Neural cell (in vitro differentiated cells): ENCODE results near the gene ZNF771. TPM values are rescaled to one million over a fixed set of nuclear protein-coding genes. Genes with fewer than 3 reads are reported as not detected.

Experiments used
- H2AFZ ChIP-seq: fragments of 200-600, 300-800 bp; sonication (generic), shearing (Covaris generic); 2 replicates; pipeline ENCODE4 v1.6.0; 2014; ENCODE audit warnings: low read depth, mild to moderate bottlenecking, antibody characterized with exemption, low read length, moderate library complexity
- H3F3A ChIP-seq: fragments of 200-600 bp; shearing (Covaris generic); 2 replicates; pipeline ENCODE4 v1.6.1; 2016; ENCODE audit warnings: mild to moderate bottlenecking, moderate library complexity, mixed read lengths, antibody characterized with exemption, low read length; ENCODE audit not compliant: insufficient read depth, poor library complexity, severe bottlenecking
- H3K27ac ChIP-seq: fragments of 200-600, 300-800 bp; sonication (generic), shearing (Covaris generic); 2 replicates; pipeline ENCODE4 v1.5.1; 2014; ENCODE audit warnings: mild to moderate bottlenecking, low read length, moderate library complexity
- H3K27me3 ChIP-seq: fragments of 300-800, 200-600 bp; sonication (generic), shearing (Covaris generic); 2 replicates; pipeline ENCODE4 v1.6.0; 2014; ENCODE audit warnings: mild to moderate bottlenecking, low read depth, low read length, moderate library complexity; ENCODE audit not compliant: insufficient read depth
- H3K36me3 ChIP-seq: fragments of 300-800, 200-600 bp; sonication (generic), shearing (Covaris generic); 2 replicates; pipeline ENCODE4 v1.5.1; 2014; ENCODE audit warnings: mild to moderate bottlenecking, antibody characterized with exemption, low read length, moderate library complexity; ENCODE audit not compliant: insufficient read depth
- H3K4me2 ChIP-seq: fragments of 300-800, 200-600 bp; sonication (generic), shearing (Covaris generic); 2 replicates; pipeline ENCODE4 v1.6.0; 2014; ENCODE audit warnings: mild to moderate bottlenecking, low read length
- H3K4me3 ChIP-seq: fragments of 300-800, 200-600 bp; sonication (generic), shearing (Covaris generic); 2 replicates; pipeline ENCODE4 v1.5.1; 2014; ENCODE audit warnings: mild to moderate bottlenecking, low read length, moderate library complexity
- H3K79me2 ChIP-seq: fragments of 200-600 bp; shearing (Covaris generic); replicated peaks from 2 replicates; pipeline ENCODE4 v1.6.0; 2014; ENCODE audit warnings: mild to moderate bottlenecking, low read length, moderate library complexity; ENCODE audit not compliant: insufficient read depth
- H3K9ac ChIP-seq: fragments of 300-800, 200-600 bp; sonication (generic), shearing (Covaris generic); 2 replicates; pipeline ENCODE4 v1.6.1; 2016; ENCODE audit warnings: mild to moderate bottlenecking, low read length, mixed read lengths
- H3K9me2 ChIP-seq: fragments of 200-600 bp; shearing (Covaris generic); 2 replicates; pipeline ENCODE4 v1.6.1; 2016; ENCODE audit warnings: mild to moderate bottlenecking, low read length, mixed read lengths; ENCODE audit not compliant: insufficient read depth
- H3K9me3 ChIP-seq: fragments of 200-600, 300-800 bp; sonication (generic), shearing (Covaris generic); 2 replicates; pipeline ENCODE4 v1.6.1; 2016; ENCODE audit warnings: mild to moderate bottlenecking, mixed run types, low read length, moderate library complexity, mixed read lengths
- H4K20me1 ChIP-seq: fragments of 200-600 bp; shearing (Covaris generic); 2 replicates; pipeline ENCODE4 v1.6.1; 2016; ENCODE audit warnings: mild to moderate bottlenecking, mixed run types; ENCODE audit not compliant: insufficient read depth
- CTCF ChIP-seq: fragments of 450-650 bp; IDR thresholded peaks from 2 replicates; pipeline ENCODE4 v1.5.1; 2014; ENCODE audit warnings: antibody characterized with exemption, mild to moderate bottlenecking, moderate library complexity; ENCODE audit not compliant: poor library complexity, severe bottlenecking
- EP300 ChIP-seq: fragments of 450-650 bp; conservative IDR thresholded peaks from 2 replicates; pipeline ENCODE4 v1.6.1; 2014; ENCODE audit warnings: antibody characterized with exemption, mild to moderate bottlenecking, moderate library complexity; ENCODE audit not compliant: poor library complexity, severe bottlenecking
- EZH2 ChIP-seq: fragments of 200-600, 300-800 bp; shearing (Covaris generic), sonication (generic); IDR thresholded peaks from 2 replicates; pipeline ENCODE4 v1.6.1; 2014; ENCODE audit warnings: antibody characterized with exemption, low read length, borderline replicate concordance, mild to moderate bottlenecking; ENCODE audit not compliant: insufficient read depth, poor library complexity, severe bottlenecking
- MXI1 ChIP-seq: fragments of 450-650 bp; conservative IDR thresholded peaks from 2 replicates; pipeline ENCODE4 v1.6.1; 2014; ENCODE audit warnings: antibody characterized with exemption, mild to moderate bottlenecking; ENCODE audit not compliant: poor library complexity, severe bottlenecking
- POLR2AphosphoS5 ChIP-seq: IDR thresholded peaks from 2 replicates; pipeline ENCODE4 v1.6.1; 2012
- RAD21 ChIP-seq: fragments of 450-650 bp; conservative IDR thresholded peaks from 2 replicates; pipeline ENCODE4 v1.6.1; 2014; ENCODE audit warnings: antibody characterized with exemption, mild to moderate bottlenecking, moderate library complexity
- REST ChIP-seq: IDR thresholded peaks from 2 replicates; pipeline ENCODE4 v1.6.1; 2012; ENCODE audit warnings: borderline replicate concordance
- SMC3 ChIP-seq: fragments of 450-650 bp; conservative IDR thresholded peaks from 2 replicates; pipeline ENCODE4 v1.6.1; 2014; ENCODE audit warnings: antibody characterized with exemption, mild to moderate bottlenecking, moderate library complexity; ENCODE audit not compliant: poor library complexity
- TAF1 ChIP-seq: IDR thresholded peaks from 2 replicates; pipeline ENCODE4 v1.6.1; 2012; ENCODE audit warnings: low read depth
- polyA plus RNA-seq: library from polyadenylated mRNA; depleted of rRNA; stranded (reverse); fragments of >200 nt; gene quantifications from 2 replicates; pipeline ENCODE4 v1.2.3, GENCODE V29; 2014

ZNF771 gene
- polyA plus RNA-seq, 1 donor from 2014 or later: 11.7 TPM

GRCh38 chr16:30358577-30358936 lies 48.8 kb upstream of the ZNF771 start:
- Histone ChIP-seq H3K79me2 (peaks cover 16% of the 10 kb centered on the region), H3K27ac (no peak overlapping the region), H4K20me1 (no peaks in the 10 kb centered on the region), H3K27me3 (no peaks in the 10 kb centered on the region), H3K36me3 (no peaks in the 10 kb centered on the region), H3K9me2 (no peaks in the 10 kb centered on the region), H2AFZ (no peak overlapping the region), H3K4me3 (no peak overlapping the region), H3K9me3 (no peaks in the 10 kb centered on the region), H3F3A (no peaks in the 10 kb centered on the region), H3K9ac (no peak overlapping the region), H3K4me2 (no peak overlapping the region)
- no peak for TF ChIP-seq MXI1
- TF ChIP-seq POLR2AphosphoS5: no peak
- TF ChIP-seq EZH2: no peak
- TF ChIP-seq SMC3: no peak
- TF ChIP-seq TAF1: no peak
- no peak for TF ChIP-seq REST
- TF ChIP-seq RAD21: no peak
- no peak for TF ChIP-seq CTCF
- no peak for TF ChIP-seq EP300

- H3K79me2 ChIP-seq: peaks cover 9% of the 10 kb centered on the region
- H3K27ac ChIP-seq: no peak overlapping the region
These were observed 48.2 kb upstream of the ZNF771 start for GRCh38 chr16:30358990-30359870.

More at GRCh38 chr16:30358990-30359870, 48.2 kb upstream of the ZNF771 start:
- no peak overlapping the region for H3K4me3 ChIP-seq
- no peaks in the 10 kb centered on the region for H3F3A ChIP-seq
- no peaks in the 10 kb centered on the region for H3K36me3 ChIP-seq
- H3K9ac ChIP-seq: no peak overlapping the region
- no peak overlapping the region for H3K4me2 ChIP-seq
- no peak overlapping the region for H2AFZ ChIP-seq
- H3K27me3 ChIP-seq: no peaks in the 10 kb centered on the region
- TF ChIP-seq TAF1 (no peak), CTCF (no peak), EP300 (no peak), SMC3 (no peak), MXI1 (no peak), RAD21 (no peak), EZH2 (no peak), POLR2AphosphoS5 (no peak), REST (no peak)
- no peaks in the 10 kb centered on the region for H3K9me2 ChIP-seq
- no peaks in the 10 kb centered on the region for H3K9me3 ChIP-seq
- H4K20me1 ChIP-seq: no peaks in the 10 kb centered on the region
